ENCODE results near the gene GPX7.
A peak's percentile ranks its signal among the peaks of the same experiment; 100 is the strongest.

The GPX7 gene

DNA sequence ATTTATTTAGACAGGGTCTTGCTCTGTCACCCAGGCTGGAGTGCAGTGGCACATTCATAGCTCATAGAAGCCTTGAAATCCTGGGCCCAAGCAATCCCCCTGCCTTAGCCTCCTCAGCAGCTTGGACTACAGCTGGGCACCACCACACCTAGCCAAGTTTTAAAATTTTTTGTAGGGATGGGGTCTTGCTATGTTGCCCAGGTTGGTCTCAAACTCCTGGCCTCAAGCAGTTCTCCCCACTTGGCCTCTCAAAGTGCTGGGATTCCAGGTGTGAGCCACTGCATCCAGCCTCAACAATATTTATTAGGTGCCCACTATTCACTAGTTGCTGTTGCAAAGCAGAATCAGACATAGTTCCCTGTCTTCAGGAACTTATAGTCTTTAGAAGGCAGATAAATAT lies 14.1 kb upstream of the GPX7 start:
- no peak for DNase-seq (ENCODE audit: low read depth)

DNA sequence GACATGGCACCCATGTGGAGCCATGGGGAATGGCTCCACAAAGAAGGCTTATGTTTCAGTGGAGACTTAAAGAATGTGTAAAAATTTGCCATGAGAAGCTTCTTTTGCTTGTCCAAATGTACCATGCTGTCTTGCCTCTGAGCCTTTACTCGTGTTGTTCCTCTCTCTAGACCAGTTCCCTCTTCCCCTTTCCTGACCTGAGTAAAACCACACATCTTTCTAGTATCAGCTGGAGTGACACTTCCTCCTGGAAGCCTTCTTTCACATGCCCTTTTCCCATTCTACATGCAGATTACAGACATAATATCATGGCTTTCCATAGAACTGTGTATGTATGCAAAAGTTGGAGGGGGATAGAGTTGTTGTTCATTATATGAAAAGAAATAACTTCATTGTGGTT lies 13.6 kb upstream of the GPX7 start:
- DNase-seq (ENCODE audit: low read depth): no peak

DNA sequence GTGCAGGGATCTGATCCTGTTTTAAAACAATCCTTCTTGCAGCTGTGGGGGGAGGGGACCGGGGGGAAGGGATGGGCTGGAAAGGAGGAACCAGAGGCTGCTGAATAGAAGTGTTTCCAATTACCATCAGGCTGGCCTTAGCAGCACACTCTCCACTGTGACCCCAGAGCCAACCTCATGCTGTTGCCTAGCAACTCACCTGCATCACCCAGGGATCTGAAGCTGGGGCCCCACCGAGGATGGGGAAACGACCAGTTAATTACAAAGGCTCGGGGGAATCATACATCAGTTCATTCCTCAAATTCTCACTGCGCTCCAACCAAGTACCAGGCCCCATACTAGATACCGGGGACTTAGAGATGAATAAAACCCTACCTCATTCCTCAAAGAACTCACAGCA lies 11.9 kb upstream of the GPX7 start:
- DNase-seq (ENCODE audit: low read depth): no peak

DNA sequence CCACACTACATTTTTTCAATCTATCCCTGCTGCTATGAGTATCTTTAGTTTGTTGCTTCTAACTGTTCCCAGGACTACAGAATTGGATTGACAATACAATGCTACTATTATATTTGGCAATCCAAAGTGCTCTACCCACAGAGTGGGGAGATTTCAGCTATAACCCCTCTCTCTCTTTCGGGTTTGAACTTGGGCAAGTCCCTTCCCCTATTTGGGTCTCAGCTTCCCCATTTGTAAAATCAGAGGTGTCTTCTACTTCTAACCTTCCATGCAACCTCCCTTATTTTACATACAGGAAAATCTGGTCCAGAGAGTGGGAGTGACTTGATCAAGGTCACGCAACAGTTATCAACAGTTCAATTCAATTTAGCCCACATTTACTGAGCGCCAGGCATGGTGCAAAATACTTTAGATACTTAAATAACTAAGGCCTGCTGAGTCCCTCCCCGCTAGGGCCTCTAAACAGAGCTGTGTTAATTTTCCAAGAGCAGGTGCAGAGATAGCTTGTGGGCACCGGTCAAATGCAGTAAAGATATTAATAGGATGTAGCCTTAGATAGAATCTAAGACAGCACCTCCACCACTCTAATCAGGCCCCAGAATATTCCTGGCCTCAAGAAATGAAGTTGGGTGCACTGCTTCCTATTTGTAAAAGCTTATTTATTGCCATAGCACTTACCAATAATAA lies 9.4 kb upstream of the GPX7 start:
- no peak for DNase-seq (ENCODE audit: low read depth)

DNA sequence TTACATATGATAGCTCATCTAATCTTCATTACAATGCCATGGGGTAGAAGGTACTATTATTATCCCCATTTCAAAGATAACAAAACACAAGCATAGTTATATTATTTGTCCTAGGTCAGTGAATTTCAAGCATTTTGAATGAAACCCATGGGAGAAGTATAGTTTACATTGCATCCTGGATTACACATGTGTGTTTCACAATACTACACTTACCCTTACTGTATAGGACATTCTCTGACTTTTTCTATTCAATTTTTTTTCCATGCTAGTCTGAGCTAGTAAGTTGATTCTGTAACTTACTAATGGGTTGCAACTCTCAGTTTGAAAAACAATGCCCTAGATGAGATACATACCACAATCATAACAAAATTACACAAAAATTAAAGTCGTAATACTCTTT lies 8.7 kb upstream of the GPX7 start:
- DNase-seq (ENCODE audit: low read depth): no peak

DNA sequence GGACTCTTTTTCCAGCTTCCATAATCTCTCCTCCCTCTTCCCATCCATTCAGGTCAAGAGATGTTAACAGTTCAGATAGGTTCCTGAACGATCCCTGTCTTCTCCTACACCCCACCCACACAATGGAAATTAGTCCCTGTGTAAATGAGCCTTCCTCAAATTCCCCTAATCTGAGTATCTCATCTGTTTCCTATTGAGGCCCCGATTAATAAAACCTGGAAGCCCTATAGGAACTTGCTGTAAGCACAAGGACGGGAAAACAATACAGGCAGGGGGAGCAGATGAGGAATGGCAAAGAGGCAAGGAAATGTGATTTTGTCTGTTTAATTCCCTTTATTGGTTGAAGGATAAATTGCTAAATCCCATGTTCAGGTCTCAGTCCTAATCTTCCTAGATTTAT lies 7.1 kb upstream of the GPX7 start:
- no peak for DNase-seq (ENCODE audit: low read depth)

DNA sequence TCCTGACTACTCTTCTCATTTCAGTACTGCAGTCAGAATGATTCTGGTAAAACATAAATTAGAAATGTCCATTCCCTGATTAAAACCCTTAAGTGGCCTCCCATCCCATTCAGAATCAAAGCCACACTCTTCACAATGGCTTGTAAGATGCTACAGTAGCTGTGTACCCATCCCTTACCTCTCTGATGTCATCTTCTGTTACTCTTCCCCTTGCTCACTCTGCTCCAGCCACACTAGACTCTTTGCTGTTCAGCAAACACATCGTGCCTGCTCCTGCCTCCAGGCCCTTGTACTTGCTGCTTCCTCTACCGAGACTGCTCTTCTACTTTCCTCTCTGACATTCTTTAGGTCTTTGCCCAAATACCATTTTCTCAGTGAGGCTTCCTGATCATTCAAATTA lies 4.3 kb upstream of the GPX7 start:
- DNase-seq (ENCODE audit: low read depth): no peak

DNA sequence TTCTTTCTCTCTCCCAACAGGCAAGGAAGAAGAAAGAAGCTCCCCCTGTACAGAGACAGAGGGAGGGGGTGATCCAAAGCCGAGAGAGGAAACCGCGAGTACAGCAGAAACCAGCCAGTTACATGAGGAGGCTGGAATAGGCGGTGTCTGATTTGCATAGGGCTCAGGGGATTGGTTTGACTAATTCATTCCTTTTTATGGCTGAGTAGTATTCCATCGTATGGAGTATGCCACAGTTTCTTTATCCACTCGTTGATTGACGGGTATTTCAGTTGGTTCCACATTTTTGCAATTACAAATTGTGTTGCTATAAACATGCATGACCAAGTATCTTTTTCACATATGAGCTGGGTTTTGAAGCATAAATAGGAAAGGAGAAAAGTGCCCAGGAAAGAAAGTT lies 3.4 kb upstream of the GPX7 start:
- DNase-seq (ENCODE audit: low read depth): no peak

DNA sequence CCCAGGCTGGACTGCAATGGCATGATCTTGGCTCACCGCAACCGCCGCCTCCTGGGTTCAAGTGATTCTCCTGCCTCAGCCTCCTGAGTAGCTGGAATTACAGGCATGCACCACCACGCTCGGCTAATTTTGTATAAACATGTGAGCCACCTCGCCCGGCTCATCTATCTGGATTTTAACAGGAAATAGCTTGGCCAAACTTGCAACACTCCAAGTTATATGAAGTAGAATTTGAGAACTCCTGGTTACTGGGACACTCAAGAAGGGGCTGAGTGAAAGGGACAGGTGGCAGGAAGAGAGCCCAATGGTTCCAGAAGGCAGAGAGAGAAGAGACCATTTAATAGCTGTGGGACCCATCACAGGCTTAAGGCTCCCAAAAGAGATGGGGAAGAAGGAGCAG lies 2.9 kb upstream of the GPX7 start:
- no peak for DNase-seq (ENCODE audit: low read depth)

DNA sequence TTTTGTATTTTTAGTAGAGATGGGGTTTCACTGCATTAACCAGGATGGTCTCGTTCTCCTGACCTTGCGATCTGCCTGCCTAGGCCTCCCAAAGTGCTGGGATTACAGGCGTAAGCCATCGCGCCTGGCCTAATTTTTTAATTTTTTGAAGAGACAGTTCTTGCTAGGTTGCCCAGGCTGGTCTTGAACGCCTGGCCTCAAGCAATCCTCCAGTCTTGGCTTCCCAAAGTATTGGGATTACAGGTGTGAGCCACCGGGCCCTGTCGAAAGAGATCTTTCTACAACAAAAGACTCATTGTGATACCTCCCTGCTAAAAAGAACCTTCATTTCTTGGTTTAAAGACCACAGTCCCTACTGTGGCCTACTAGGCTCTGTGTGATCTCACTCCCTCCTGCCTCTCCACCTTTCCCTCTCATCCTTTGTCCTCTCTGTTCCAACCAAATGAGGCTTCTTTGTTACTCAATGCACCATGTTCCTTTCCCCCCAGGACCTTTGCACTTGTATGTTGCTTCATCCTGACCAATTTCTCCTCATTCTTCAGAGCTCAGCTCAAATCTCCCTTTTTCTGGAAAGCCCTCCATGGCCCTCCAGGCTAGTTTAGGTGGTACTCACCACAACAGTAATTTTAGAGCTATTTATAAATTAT lies 1.5 kb upstream of the GPX7 start:
- DNase-seq (ENCODE audit: low read depth): no peak

DNA sequence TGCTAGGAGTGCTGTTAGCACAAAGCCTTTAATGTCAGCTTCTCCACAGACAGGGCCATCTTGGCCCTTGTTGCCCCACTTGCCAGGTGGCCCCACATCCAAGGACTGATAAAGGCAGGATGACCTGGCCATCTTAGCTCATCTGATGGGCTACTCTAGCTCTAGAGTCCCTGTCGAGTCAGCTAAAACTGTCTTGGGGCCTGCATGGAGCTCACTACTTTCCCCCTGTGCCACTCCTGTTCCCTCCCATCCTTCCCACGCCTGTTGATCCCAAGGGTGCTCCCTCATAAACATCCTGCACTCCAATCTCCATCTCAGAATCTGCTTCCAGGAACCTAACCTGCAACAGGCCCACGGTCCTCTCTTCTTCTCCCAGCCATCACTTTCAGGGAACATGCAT lies 652 bp upstream of the GPX7 start:
- no peak for DNase-seq (ENCODE audit: low read depth)

DNA sequence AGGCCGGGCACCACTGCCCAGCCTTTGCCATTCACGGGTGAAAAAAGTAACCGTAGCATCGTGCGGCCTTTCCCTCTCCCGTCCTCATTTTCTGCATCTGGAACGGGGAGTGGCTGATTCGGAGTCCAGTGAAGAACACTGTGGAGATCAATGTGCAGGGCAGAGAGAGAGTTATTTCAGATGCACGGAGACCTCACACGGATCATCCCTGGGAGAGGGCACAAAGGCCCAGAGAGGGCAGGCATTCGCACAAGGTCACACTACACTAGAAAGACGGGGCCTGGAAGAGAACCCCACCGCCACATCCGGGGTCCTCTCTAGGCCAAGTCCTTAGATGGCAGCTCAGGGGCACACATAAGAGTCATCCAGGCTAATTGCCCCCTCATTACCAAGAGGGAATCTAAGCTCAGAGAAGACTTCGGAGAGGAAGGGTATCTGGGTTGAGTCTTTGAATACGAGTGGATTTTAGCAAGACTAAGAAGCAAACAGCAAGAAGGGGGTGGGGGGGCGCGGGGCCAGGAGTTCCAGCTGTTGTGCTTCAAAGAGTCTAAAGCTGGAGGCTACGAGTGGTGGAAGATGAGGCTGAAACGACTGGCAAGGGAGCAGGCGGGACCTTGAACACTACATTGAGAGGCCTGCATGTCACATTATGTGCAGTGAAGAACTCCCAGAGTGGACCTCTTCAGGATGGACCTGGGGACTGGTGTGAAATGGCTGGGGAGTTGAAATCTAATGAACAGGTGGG lies 857 bp downstream of the GPX7 start:
- peak; percentile 24 for DNase-seq (ENCODE audit: low read depth)

DNA sequence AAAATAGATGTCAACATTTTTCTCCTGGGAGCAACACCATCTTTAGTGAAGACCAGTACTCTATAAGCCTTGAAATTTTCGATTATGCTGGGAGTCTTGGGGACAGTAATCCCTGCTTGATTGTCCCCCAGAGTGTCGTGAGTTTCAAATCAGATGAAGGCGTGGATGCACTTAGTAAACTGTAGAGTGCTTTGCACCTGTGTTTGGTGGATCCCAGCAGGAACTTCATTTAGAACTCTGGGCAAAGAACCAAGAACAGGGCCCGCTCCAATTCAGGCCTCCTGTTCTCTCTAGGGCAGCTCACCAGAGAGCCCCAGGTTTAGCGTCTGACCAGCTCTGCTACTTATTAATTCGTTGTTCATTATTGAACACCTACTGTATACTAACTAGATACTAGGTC lies 1.5 kb downstream of the GPX7 start:
- no peak for DNase-seq (ENCODE audit: low read depth)

DNA sequence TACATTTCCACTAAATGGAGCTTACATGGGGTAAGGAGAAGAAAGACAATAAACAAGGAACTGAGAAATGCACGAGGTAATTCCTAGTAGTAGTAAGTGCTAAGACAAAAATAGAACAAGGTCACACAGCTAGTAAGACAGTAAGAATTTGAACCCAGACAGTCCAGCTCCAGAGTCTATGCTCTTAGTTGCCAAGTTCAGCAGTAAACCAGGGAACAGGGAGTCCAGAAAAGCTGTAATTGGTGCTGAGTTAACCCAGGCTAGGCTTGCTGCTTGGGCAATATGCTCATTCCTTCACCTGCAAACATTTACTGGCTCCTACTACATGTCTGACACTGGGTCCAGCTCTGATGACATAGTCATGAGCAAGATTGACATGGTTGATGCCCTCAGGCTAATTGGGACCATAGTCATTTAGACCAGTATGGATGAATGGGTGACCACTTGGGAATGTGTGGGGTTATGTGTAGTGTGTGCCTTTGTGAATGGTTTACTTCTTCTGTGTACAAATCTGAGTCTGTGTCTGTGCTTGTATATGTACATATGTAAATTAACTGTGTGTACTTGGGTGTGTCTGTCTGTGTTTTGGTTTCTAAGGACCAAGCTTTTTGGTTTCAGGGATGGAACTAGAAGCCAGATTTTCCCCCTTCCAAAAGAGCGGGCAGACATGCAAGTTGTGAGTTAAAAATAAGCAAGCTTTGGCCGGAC lies 2.0 kb downstream of the GPX7 start:
- no peak for DNase-seq (ENCODE audit: low read depth)

DNA sequence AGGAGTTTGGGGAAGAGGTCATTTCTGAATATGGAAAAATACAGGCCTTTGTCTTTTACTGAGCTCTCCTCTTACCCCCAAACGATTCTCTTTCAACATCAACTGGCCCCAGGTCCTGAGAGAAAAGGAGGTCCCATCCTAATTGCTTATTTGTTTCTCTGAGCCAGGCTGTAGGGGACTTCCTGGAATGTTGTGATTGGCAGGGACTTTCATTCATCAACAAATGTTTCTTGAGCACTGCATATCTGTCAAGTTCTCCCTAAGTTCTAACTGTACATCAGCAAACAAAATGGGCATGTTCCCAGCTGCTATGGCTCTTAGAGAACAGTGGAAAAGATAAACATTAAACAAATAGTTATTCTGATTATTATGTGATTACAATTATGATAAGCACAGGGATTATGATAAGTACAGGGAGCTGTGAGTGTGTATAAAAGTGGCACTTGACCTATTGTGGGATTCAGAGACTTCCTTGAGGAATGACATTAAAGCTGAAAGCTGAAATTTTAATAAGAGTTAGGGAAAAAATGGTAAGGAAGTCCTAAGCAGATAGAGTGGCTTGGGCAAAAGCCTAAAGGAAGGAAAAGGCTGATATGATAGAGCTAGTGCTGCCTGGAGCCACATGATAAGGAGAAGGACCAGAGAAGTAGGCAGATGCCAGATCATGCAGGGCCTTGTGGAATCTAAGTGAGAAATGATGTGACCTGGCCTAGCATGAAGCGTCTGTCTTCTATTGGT lies 11.6 kb downstream of the GPX7 start:
- no peak for DNase-seq (ENCODE audit: low read depth)

DNA sequence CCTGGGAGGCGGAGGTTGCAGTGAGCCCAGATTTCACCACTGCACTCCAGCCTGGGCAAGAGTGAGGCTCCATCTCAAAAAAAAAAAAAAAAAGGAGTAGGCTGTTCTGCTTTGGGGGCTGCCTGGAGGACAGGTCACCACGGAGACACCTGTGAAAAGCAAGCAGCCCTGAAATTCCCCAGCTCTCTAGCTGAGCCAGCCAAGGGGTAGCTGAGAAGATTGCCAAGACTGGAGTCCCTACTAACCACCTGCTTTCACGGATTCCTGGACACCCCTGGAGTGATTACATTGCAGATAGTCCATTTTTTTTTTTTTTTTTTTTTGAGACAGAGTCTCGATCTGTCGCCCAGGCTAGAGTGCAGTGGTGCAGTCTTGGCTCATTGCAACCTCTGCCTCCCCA lies 12.5 kb downstream of the GPX7 start:
- DNase-seq (ENCODE audit: low read depth): no peak

DNA sequence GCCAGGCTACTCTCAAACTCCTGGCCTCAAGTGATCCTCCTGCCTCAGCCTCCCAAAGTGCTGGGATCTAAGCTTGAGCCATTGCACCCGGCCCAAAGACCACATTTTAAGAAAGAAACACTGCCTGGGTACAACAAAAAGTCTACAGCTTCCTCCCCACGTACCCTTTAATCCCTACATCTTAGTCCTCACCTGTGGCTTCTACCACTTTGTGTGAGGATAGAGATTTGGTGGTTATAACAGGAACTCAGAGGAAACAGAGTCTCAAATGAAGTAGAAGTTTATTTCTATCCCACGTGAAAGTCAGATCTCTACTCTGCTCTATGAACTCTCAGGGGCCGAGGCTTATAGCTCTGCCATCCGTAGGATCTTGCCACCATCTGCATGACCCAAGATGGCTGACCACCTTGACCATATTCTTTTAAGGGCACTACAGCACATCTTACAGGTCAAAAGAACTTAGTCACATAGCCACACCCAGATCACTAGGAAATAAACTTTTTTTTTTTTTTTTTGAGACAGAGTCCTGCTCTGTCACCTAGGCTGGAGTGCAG lies 13.4 kb downstream of the GPX7 start:
- DNase-seq (ENCODE audit: low read depth): no peak

DNA sequence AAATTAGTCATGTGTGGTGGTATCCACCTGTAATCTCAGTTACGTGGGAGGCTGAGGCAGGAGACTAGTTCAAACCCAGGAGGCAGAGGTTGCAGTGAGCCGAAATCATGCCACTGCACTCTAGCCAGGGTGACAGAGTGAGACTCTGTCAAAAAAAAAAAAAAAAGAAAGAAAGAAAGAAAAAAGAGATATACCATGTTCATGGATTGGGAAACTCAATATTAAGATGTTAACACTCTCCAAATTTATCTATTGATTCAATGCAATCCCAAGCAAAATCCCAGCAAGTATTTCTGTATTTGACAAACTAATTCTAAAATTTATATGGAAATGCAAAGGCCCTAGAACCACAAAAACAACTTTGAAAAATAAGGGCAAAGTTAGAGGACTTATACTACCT lies 19.8 kb downstream of the GPX7 start:
- no peak for DNase-seq (ENCODE audit: low read depth)

DNA sequence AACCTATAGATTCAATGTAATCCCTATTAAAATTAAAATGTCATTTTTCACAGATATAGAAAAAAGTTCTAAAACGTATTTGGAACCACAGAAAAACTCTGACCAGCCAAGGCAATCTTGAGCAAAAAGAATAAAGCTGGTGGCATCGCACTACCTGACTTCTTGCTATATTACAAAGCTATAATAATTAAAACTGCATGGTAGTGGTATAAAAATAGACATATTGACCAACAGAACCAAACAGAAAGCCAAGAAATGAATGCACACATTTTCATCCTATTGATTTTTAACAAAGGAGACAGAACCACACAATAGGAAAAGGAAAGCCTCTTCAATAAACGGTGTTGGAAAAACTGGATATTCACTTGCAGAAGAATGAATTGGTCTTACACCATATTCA lies 21.6 kb downstream of the GPX7 start:
- DNase-seq (ENCODE audit: low read depth): no peak

DNA sequence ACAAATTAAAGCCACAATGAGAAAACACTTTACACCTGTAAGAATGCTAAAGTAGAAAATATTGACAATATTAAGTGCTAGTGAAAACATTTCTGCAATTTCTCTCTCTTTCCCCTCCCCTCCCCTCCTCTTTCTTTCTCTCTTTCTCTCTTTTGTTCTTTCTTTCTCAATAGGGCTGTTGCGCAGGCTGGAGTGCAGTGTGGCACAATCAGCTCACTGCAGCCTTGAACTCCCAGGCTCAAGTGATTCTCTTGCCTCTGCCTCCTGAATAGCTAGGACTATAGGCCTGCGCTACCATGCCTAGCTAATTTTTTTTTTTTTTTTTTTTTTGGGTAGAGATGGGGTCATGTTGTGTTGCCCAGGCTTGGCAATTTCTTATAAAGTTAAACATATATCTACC lies 24.9 kb downstream of the GPX7 start:
- no peak for DNase-seq (ENCODE audit: low read depth)

DNA sequence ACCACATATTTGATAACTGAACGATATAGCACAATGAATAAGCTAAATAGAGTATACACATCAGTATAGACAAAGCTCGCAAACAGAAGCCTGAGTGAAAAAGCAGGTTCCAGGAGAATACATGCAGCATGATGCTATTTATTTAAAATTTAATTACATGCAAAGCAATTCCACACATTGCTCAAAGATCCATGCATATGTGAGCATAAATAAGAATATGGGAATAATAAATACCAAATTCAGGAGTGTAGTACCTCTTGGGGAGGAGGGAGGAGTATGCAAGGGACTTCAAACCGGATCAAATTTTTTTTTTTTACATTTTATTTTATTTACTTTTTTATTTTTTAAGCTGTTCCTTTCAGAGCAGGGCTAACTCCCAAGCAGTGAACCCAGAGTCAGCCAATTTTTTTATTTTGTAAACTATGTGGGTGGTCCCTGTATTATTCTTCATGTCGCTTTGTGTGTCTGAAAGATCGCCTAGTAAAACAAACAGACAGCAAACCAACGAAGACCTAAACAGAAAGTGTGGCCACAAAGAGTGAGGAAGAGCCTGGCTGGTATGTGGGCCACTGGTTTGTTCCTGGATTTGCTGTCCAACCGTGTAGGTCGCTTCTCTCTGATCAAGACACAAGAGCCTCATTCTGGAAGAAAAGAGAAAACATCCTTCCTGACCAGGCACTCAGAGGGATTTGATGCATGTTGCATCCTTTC lies 26.6 kb downstream of the GPX7 start:
- no peak for DNase-seq (ENCODE audit: low read depth)
